ENCODE data around the gene EP400. TPM values are rescaled to one million over a fixed set of nuclear protein-coding genes. Genes with fewer than 3 reads are reported as not detected.

EP400 gene
- total and polyA plus RNA-seq, 2 of the 4 experiments (the other 2 are of a cell fraction), result 4.3 to 11.4 TPM

DNA sequence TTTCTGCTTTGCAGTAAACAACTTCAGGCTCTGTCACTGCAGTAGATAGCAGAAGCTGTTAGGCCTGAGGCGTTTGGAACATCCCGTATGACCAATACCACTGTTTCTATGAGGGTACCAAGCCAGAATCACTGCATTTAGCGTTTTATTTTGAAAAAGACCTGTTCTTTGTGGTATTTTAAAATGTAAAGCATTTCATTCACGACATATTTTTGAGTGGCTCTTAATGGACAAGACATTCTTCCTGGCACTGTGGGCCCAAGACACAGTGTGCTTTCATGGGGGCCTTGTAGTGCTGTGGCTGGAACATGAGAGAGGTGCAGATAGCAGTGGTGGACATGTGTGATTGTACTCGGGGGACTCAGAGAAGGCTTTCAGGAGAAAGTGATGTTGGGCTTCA lies 107.9 kb downstream of the EP400 start:
- Histone ChIP-seq H3K4me1 (ENCODE audit: control insufficient read depth, insufficient read depth, low read length) (no peaks in the 10 kb centered on the region), H4K91ac (ENCODE audit: insufficient read depth, low read depth, low read length) (no peak overlapping the region), H3K9ac (ENCODE audit: low read depth, low read length) (no peak overlapping the region), H2BK15ac (ENCODE audit: low read depth, low read length) (no peak overlapping the region), H2BK5ac (ENCODE audit: low read depth, low read length, poor library complexity, severe bottlenecking) (no peak overlapping the region), H3K9me3 (ENCODE audit: control insufficient read depth, insufficient read depth, low read length) (no peaks in the 10 kb centered on the region), H2AFZ (replicated peaks; ENCODE audit: low read length, poor library complexity) (no peak overlapping the region), H2BK20ac (ENCODE audit: low read depth, low read length) (no peak overlapping the region), H4K20me1 (ENCODE audit: insufficient read depth, low read length) (no peaks in the 10 kb centered on the region; the same call in 1 of the 2 replicates), H3K79me1 (ENCODE audit: low read depth in 1 of 2, low read length in 2 of 2) (peaks cover 3 to 9% of the 10 kb centered on the region in 2 experiments; a peak in 1 of 4 replicates), H3K56ac (ENCODE audit: extremely low read depth, insufficient read depth, low read length) (no peak overlapping the region), H3K27ac (ENCODE audit: insufficient read depth, low read length) (no peak overlapping the region), H3K27me3 (ENCODE audit: control insufficient read depth, insufficient read depth, low read length) (no peaks in the 10 kb centered on the region), H2AK5ac (ENCODE audit: low read depth, low read length) (no peak overlapping the region), H4K8ac (ENCODE audit: low read depth in 2 of 2, low read length in 2 of 2) (no peak overlapping the region), H3K4me3 (ENCODE audit: insufficient read depth, low read depth, low read length) (no peak overlapping the region), H3K18ac (ENCODE audit: low read depth, low read length) (no peak overlapping the region), H2AK9ac (replicated peaks; ENCODE audit: low read depth, low read length, poor library complexity) (no peak overlapping the region), H4K5ac (ENCODE audit: low read depth, low read length) (no peak overlapping the region), H2BK120ac (ENCODE audit: low read depth, low read length) (no peak overlapping the region), H3K23ac (ENCODE audit: low read depth, low read length) (no peak overlapping the region), H3K36me3 (ENCODE audit: control insufficient read depth, insufficient read depth, low read length) (peaks cover 58% of the 10 kb centered on the region), H3K4me2 (ENCODE audit: low read depth, low read length) (no peak overlapping the region), H3K14ac (replicated peaks; ENCODE audit: low read depth, low read length) (no peak overlapping the region), H3K9me1 (ENCODE audit: insufficient read depth, low read length) (peaks cover 3% of the 10 kb centered on the region; the same call in 1 of the 2 replicates), H3K4ac (ENCODE audit: low read depth, low read length) (no peak overlapping the region)
- no peak for TF ChIP-seq FOS (IDR thresholded peaks at IDR 0.05; ENCODE audit: low read depth, low read length)
- TF ChIP-seq, protein P1, sequence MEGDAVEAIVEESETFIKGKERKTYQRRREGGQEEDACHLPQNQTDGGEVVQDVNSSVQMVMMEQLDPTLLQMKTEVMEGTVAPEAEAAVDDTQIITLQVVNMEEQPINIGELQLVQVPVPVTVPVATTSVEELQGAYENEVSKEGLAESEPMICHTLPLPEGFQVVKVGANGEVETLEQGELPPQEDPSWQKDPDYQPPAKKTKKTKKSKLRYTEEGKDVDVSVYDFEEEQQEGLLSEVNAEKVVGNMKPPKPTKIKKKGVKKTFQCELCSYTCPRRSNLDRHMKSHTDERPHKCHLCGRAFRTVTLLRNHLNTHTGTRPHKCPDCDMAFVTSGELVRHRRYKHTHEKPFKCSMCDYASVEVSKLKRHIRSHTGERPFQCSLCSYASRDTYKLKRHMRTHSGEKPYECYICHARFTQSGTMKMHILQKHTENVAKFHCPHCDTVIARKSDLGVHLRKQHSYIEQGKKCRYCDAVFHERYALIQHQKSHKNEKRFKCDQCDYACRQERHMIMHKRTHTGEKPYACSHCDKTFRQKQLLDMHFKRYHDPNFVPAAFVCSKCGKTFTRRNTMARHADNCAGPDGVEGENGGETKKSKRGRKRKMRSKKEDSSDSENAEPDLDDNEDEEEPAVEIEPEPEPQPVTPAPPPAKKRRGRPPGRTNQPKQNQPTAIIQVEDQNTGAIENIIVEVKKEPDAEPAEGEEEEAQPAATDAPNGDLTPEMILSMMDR (conservative IDR thresholded peaks at IDR 0.05; ENCODE audit: low read depth, low read length), result no peak
- TF ChIP-seq POLR2A (IDR thresholded peaks at IDR 0.05; ENCODE audit: low read depth, low read length), result no peak
- no peak for TF ChIP-seq MAZ (IDR thresholded peaks at IDR 0.05; ENCODE audit: borderline replicate concordance, low read depth, low read length)
- no peak for TF ChIP-seq USF2 (IDR thresholded peaks at IDR 0.05; ENCODE audit: low read depth, low read length)
- TF ChIP-seq CEBPB (IDR thresholded peaks at IDR 0.05; ENCODE audit: low read depth, low read length), result no peak
- no peak for TF ChIP-seq RCOR1 (IDR thresholded peaks at IDR 0.05; ENCODE audit: insufficient replicate concordance, low read length)
- TF ChIP-seq RAD21 (IDR thresholded peaks at IDR 0.05; ENCODE audit: low read length), result no peak
- no peak for TF ChIP-seq CHD1 (IDR thresholded peaks at IDR 0.05; ENCODE audit: low read depth, low read length)
- no peak for TF ChIP-seq MAFK (IDR thresholded peaks at IDR 0.05; ENCODE audit: low read depth, low read length)
- no peak for TF ChIP-seq RFX5 (IDR thresholded peaks at IDR 0.05; ENCODE audit: low read depth, low read length)
- TF ChIP-seq SMC3 (IDR thresholded peaks at IDR 0.05; ENCODE audit: low read depth, low read length), result no peak
- TF ChIP-seq MXI1 (IDR thresholded peaks at IDR 0.05; ENCODE audit: borderline replicate concordance, low read depth, low read length), result no peak
- no peak for TF ChIP-seq ELK1 (IDR thresholded peaks at IDR 0.05; ENCODE audit: borderline replicate concordance, low read depth, low read length)
- no peak for TF ChIP-seq NFE2L2 (IDR thresholded peaks at IDR 0.05; ENCODE audit: low read depth, low read length)
- ATAC-seq (ENCODE audit: low read depth) (no peak), DNase-seq (no peak)
- dilution Hi-C loops (cut with HindIII; ENCODE audit: low sequenced_read_pairs, unreplicated experiment) (no loop called here), in situ Hi-C loops (cut with MboI; ENCODE audit: low sequenced_read_pairs) (no loop called here), intact Hi-C loops (cut with micrococcal nuclease) (no loop called here)
- no TSS peak for BruUV-seq (replicated peaks)
- ChIA-PET CTCF (no interaction called here), POLR2A (ENCODE audit: unreplicated experiment) (no interaction called here)
- 96% methylated on average over 4 of the region's 5 CpGs; no CpG with 5 or more reads in 1 of the 2 experiments for WGBS, 2 experiments (ENCODE audit: extremely low coverage in 2 of 2, insufficient read length in 1 of 2)
